Epithelial cell of proximal tubule (primary cell): ENCODE data around the gene FNTB. TPM values are rescaled to one million over a fixed set of nuclear protein-coding genes. Genes with fewer than 3 reads are reported as not detected.

ENCODE experiments used
- DNase-seq: peaks from one replicate; pipeline ENCODE4 v3.0.0-alpha.2; 2011; ENCODE audit warnings: low read depth
- H3K4me3 ChIP-seq: 2 replicates; pipeline ENCODE4 v1.5.1; 2011; ENCODE audit warnings: low read depth, mild to moderate bottlenecking, low read length
- CTCF ChIP-seq: conservative IDR thresholded peaks from 2 replicates; pipeline ENCODE4 v1.5.1; 2012; ENCODE audit warnings: low read depth, mild to moderate bottlenecking, low read length
- total RNA-seq: library from RNA; depleted of rRNA; stranded (reverse); fragments of >200 nt; gene quantifications from 2 replicates; pipeline ENCODE4 v1.2.3, GENCODE V29; 2015

FNTB gene
- total RNA-seq, 1 donor from 2014 or later: 16.6 TPM

GRCh38 chr14:65057695-65058094 is 71.0 kb downstream of the FNTB start:
- no peak for TF ChIP-seq CTCF

GRCh38 chr14:65062096-65063075 is 75.7 kb downstream of the FNTB start:
- no peak for DNase-seq
- no peak for TF ChIP-seq CTCF

More at GRCh38 chr14:65057695-65058094, 71.0 kb downstream of the FNTB start:
- no peak overlapping the region for H3K4me3 ChIP-seq
- no peak for DNase-seq

GRCh38 chr14:65065719-65066118 is 79.0 kb downstream of the FNTB start:
- H3K4me3 ChIP-seq: no peak overlapping the region
- no peak for DNase-seq
- no peak for TF ChIP-seq CTCF

More at GRCh38 chr14:65062096-65063075, 75.7 kb downstream of the FNTB start:
- no peak overlapping the region for H3K4me3 ChIP-seq

GRCh38 chr14:65069874-65070413 is 83.2 kb downstream of the FNTB start:
- DNase-seq: no peak
- TF ChIP-seq CTCF: no peak
- no peak overlapping the region for H3K4me3 ChIP-seq

- no peak for DNase-seq
- no peak for TF ChIP-seq CTCF
- H3K4me3 ChIP-seq: no peak overlapping the region
These were observed 83.8 kb downstream of the FNTB start for GRCh38 chr14:65070471-65070976.

- TF ChIP-seq CTCF: no peak
- no peak overlapping the region for H3K4me3 ChIP-seq
These were observed 84.8 kb downstream of the FNTB start for GRCh38 chr14:65071544-65071943.

More at GRCh38 chr14:65071544-65071943, 84.8 kb downstream of the FNTB start:
- no peak for DNase-seq
